ENCODE measurements around the gene HDAC9.
"Not testable (repeated sequence)": the region's sequence is repeated elsewhere in the genome, so short reads cannot be mapped to it uniquely, and the experiment has no call there.

The HDAC9 gene

GRCh38 chr7:18727115-18727870 is 231.7 kb downstream of the HDAC9 start:
- DNase-seq (ENCODE audit: low spot score) = no peak

- not testable (repeated sequence) for DNase-seq (ENCODE audit: low spot score)
Measured at GRCh38 chr7:18736012-18736411, 240.5 kb downstream of the HDAC9 start.

GRCh38 chr7:18740579-18740988 is 245.0 kb downstream of the HDAC9 start:
- no peak for DNase-seq (ENCODE audit: low spot score)

- DNase-seq (ENCODE audit: low spot score) = no peak
Measured at GRCh38 chr7:18753972-18754610, 258.5 kb downstream of the HDAC9 start.

GRCh38 chr7:18754766-18755165 is 259.2 kb downstream of the HDAC9 start:
- no peak for DNase-seq (ENCODE audit: low spot score)

- DNase-seq (ENCODE audit: low spot score) = no peak
Measured at GRCh38 chr7:18755793-18756192, 260.2 kb downstream of the HDAC9 start.

GRCh38 chr7:18756378-18757050 is 261.0 kb downstream of the HDAC9 start:
- DNase-seq (ENCODE audit: low spot score) = no peak

- DNase-seq (ENCODE audit: low spot score) = no peak
Measured at GRCh38 chr7:18760046-18760445, 264.5 kb downstream of the HDAC9 start.

- DNase-seq (ENCODE audit: low spot score) = no peak
Measured at GRCh38 chr7:18760631-18761445, 265.3 kb downstream of the HDAC9 start.

- no peak for DNase-seq (ENCODE audit: low spot score)
Measured at GRCh38 chr7:18762189-18762588, 266.6 kb downstream of the HDAC9 start.

- no peak for DNase-seq (ENCODE audit: low spot score)
Measured at GRCh38 chr7:18768256-18768655, 272.7 kb downstream of the HDAC9 start.

- no peak for DNase-seq (ENCODE audit: low spot score)
Measured at GRCh38 chr7:18770154-18770811, 274.7 kb downstream of the HDAC9 start.

GRCh38 chr7:18770822-18771221 is 275.3 kb downstream of the HDAC9 start:
- DNase-seq (ENCODE audit: low spot score) = no peak

- no peak for DNase-seq (ENCODE audit: low spot score)
Measured at GRCh38 chr7:18771834-18772566, 276.5 kb downstream of the HDAC9 start.

- DNase-seq (ENCODE audit: low spot score) = no peak
Measured at GRCh38 chr7:18772567-18772965, 277.0 kb downstream of the HDAC9 start.

GRCh38 chr7:18777314-18777713 is 281.8 kb downstream of the HDAC9 start:
- no peak for DNase-seq (ENCODE audit: low spot score)

GRCh38 chr7:18778594-18778993 is 283.0 kb downstream of the HDAC9 start:
- DNase-seq (ENCODE audit: low spot score) = no peak

GRCh38 chr7:18780266-18780665 is 284.7 kb downstream of the HDAC9 start:
- DNase-seq (ENCODE audit: low spot score) = no peak

GRCh38 chr7:18780938-18781337 is 285.4 kb downstream of the HDAC9 start:
- DNase-seq (ENCODE audit: low spot score) = no peak

GRCh38 chr7:18786196-18786727 is 290.7 kb downstream of the HDAC9 start:
- DNase-seq (ENCODE audit: low spot score) = no peak

- DNase-seq (ENCODE audit: low spot score) = no peak
Measured at GRCh38 chr7:18786796-18787195, 291.2 kb downstream of the HDAC9 start.

All from globus pallidus (tissue), 1 donor.